Measurements from ENCODE around the gene GUK1.

- TF ChIP-seq CTCF (IDR thresholded peaks at IDR 0.05), result no peak
- no peak for TF ChIP-seq POLR2A (IDR thresholded peaks at IDR 0.05)
Observed at GRCh38 chr1:228163776-228164519, 23.9 kb downstream of the GUK1 start.

All from lower leg skin (tissue), 3 donors.